Retina (tissue), 1 donor: ENCODE measurements around the gene ZNF503.

ENCODE experiments used
- DNase-seq: peaks from one replicate; pipeline ENCODE4 v3.0.0-alpha.2; 2016

ZNF503 gene

DNA sequence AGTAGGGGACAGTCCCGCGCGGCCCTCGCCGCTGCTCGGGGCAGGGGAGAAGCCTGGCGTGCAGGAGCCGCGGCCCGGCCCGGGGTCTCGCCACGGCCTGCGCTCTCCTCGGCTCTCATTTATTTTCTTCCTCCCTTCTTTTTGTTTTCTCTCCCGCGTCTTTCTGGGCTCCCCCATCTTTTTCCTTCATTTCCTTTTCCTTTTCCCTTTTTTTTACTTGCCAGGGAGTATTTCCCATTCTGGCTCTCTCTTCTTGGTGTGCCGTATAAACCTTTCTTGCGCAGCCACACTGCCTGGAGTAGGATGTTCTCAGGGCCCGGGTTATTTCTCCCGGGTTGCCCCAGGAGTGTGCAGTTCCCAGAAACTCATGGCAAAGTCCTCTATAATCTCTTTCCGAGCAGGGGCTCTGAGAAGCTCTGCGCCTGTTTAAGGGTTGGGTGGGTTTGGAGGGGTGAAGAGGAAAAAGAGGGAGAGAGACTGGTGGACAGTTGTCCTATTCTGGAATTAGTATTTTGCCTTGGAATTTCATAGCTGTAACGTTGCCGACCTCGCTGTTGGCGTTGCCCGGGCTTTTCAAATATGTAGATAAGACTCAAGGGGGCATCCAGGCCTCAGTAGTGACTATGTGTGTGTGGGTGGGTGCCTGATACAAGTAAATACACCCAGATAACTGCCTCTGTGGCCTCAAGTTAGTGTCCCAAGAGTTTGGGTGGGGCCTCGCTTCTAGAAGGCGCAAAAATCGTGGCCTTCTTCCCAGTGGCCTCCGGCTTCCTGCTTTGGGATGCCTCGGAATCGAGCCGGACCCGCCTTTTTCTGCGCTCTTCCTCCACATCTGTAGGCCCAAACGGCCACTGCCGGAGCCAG lies 4.3 kb upstream of the ZNF503 start:
- DNase-seq: peak; percentile 72

DNA sequence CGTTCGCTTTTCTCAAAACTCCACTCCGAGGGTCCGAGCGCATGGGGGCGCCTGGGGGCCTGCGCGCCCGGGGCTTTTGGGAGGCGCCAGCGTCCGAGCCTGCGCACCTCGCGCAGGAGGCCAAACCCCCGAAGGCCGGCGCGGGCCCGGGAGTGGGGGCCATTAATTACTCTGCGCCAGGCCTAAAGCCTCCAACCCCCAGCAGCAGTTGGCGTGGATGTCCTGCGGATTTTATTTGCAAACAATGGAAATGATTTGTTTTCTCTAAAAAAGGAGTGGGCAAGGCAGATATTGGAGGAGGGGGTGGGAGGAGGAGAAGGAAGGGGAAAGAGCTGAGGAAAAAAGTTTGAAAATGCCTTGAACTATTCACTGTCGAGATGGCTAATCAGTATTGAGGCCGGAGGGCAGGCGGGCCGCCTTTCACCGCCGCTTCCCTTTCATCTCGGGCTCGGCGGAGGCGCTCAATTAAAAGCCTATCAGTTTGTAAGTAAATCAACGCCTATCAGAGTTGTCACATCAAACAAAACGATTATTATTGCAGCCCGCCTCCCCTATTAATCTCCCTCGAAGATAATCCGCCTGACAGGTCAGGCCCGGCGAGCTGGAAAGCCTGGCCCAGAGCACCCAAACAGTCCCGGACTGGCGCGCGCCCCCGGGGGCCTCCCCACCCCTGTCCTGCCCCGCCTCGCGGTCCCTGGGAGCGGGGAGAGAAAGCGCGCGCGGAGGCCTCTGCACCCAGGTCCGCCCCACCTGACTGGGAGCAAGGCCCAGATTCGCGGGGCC lies 3.4 kb upstream of the ZNF503 start:
- peak; percentile 74 for DNase-seq

DNA sequence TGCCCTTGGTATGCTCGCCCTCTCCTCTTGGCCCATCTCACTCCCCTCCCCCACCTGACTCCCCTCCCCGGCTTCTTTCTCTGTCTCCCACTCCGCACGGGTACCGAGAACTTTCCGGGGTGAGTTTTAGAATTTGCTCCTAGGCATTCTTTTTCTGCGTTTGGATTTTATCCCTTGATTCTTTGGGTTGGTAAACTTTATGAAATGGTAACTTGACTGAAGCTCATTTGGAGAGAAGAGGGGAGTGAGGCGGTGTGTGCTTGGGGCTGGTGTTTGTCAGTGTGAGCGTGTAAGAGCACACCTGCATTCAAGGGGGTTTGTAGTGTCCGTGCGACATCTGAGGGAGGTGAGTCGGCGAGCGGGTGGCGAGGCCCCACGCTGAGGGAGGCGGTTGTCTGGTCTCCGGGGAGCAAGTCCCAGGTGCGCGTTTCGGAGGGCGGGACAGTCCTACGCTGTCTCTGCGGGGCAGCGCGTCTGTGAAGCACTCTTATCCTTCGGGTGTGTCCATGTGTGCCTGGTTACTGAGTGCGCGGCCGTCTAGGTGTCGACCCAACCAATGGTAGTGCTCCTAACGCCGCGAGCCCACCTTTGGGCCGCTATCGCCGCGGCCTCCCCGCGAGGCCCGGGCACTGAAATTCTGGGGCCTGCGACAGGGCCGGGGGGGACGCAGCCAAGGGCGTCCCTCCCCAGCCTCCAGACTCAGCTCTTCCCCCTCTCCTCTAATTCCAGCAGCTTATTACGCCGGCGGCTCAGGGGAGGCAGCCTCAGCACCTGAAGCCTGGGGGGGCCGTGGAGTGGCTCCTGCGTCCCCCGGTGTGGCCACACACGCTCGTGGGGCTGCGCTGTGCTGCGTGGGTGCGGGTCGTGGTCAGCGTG lies 2.6 kb upstream of the ZNF503 start:
- DNase-seq: peak; percentile 63

DNA sequence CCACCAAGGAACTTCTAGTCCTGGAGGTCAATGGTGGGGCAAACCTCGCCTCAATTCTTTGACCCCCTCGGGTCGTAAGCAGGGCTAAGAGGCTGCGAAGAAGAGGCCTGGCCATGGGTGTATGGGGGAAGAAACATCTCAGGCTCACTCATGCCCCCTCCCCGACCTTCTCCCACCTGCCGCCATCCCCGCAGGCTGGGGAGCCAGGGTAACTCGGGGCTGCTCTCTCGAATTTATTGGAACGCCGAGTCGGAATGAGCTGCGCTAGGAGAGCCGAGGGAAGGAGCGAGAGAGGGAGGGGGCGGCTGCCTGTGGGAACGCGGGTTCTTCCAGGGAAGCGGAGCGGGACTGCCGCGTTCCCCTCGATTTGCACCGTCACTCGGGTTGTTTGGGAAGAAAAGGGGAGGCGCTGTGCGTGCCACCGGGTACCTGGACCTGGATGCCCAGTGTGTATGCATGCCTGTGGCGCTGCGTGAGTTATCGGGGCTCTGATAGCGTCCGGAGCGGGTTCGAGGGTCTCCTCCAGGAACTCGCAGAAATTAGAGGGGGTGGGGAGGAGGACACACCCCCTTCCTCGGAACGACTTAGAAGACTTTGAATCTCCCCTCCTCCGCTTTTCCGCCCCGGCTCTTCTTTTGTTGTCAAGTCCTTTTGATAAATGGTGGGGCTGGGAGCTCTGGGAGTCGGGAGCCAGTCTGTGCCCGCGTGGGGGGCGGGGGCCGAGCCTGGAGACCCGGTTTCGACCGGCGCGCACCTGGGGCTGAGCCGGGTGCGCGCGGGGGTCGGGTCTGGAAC lies 1.8 kb upstream of the ZNF503 start:
- DNase-seq: peak; percentile 80

DNA sequence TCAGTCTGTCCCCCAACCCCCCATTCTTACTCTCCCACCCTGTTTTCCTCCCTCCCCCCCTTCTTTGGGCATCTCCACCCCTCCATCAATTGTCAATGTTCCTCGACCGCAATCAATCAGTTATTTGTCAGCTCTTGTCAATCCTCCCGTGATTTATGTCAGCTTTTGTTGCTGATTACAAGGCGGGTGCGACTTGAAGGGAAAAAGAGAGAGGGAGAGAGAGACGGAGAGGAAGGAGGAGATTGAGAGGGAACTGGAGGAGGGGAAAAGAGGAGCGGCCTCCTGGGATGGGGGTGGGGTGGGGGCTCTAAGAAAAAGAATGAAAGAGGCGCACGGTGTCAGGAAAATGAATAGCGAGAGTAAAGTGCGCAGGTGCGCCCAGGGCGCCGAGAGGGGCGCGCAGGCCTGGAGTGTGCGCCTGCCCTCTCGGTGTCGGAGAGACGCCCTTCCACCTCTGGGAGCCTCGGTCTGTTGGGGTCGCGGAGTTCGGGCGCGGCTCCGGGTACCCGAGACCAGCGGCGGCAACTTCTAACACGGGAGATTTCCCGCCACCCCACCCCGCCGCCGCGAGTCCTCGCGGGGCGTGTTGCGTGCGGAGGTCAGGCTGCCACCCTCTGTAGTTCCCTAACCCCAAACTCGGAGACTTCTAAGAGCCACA lies 1.1 kb upstream of the ZNF503 start:
- peak; percentile 75 for DNase-seq

DNA sequence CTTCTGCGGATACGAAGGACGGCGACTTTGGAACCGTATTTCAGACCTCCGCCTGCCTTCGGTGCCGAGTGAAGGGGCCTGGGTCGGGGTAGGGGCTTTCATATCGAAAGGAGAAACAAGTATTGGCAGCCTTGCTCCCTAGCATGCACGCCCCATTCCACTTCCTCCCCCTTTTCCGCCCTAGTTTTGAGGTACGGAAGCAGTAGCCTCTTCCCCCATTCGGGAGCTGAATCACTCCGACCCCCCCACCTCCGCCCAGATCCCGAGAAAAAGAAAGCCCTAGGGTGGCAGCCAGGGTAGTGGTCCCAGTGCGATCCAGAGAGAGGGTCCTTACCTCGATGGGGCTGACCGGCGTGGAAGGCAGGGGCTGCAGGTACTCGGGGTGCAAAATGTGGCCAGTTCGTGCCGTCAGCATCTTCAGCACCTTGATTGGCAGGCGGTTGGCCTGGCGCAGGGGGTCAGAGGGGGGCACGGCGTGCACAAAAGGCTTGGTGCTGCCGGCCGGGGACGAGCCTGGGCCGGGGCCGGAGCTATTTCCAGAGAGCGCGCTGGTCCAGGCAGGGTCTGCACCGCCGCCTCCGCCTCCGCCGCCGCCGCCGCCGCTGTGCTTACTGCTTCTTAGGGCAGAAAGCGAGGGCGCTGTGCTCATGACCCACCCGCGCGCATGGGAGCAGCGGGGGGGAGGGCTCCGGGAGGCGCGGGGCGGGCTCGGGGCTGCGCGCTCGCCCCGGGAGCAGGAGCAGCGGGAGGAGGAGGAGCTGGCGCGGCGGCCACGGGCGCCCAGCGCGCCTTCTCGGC lies 594 bp downstream of the ZNF503 start:
- peak; percentile 73 for DNase-seq

DNA sequence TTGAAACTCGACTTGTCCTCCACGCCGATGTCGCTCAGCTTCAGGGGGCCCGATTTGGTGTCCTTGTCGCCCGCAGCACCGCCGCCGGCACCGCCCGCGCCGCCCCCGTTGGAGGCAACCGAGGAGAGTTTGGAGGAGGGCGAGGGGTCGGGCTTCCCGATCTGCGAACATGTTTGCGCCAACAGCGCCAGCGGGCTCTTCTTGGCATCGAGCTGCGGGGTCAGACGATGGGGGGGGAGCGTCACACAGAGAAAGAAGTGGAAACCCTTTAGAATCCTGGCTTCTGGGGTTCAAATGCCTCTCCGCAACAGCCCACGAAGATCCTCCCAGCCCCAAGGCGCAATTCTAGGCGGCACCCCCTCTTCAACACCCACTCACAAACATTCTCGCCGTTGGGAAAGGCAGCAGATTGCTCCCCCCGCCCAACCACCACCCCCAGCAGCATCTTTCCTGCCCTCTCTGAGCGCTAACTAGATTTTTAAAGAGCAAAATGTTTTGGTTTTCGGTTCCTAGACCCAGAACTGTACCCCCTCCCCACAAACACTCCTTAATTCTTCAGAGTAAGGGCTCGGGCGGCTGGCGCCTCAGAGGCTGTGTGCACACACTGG lies 1.3 kb downstream of the ZNF503 start:
- DNase-seq: peak; percentile 75

DNA sequence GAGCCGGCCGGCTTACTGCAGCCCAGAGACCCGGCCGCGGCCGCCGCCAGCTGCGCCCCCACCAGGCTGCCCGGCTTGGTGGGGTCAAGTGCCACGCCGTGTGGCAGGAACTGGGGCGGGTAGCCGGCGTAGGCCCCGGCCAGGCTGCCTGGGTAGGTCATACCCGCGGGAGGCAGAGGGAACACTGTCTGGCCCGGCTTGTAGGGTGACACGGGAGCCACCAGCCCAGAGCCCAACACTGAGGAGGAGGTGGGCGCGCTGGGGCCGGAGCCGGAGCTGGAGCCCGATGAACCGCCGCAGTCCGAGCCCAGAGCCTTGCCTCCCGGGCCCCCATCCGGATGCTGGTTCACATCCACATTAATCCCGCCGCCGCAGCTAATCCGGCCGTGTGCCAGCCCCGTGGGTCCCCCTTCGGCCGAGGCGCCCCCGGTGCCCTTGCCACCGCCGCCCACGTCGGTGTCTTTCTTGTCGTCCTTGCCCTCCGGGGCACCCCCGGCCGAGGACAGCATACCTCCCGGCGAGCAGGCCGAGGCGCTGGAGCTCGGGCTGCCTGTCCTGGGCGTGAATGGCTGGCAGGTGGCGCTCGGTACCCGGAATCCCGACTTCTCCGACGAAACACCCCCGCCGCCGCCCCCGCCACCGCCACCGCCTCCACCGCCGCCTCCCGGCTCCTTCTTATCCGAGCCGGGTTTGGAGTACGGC lies 2.0 kb downstream of the ZNF503 start:
- peak; percentile 85 for DNase-seq

DNA sequence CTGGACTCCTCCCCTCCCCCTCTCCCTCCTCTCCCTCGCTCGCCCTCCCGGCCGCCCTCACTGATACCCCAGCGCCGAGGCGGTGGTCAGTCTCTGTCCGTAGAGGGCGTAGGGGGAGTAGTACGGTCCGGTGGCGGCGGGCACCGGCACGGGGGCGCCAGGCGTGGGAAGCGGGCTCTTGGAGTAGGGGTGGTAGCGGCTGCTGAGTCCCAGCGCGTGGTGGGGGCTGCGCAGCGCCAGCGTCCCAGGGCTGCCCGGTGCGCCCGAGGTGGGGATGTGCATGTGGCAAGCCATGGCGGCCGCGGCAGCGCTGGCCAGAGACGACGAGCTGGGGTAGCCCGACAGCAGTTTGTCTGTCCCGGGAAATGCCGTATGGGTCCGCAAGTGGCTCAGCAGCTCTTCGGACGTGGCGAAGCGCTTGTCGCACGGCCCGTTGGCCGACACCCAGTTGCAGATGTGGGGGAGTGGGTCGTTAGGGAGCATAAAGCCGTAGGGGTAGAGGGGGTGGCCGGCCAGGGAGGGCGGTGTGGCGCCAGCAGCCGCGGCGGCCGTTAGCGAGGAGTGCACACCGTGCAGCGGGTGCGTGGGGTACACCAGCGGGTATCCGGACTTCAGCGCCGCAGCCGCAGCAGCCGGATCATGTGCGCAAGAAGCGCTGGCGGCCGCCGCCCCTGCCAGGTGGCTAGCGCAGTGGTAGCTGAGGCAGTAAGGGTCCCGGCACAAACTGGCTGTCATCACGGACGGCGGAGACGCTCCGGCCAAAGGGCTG lies 2.7 kb downstream of the ZNF503 start:
- peak; percentile 80 for DNase-seq

DNA sequence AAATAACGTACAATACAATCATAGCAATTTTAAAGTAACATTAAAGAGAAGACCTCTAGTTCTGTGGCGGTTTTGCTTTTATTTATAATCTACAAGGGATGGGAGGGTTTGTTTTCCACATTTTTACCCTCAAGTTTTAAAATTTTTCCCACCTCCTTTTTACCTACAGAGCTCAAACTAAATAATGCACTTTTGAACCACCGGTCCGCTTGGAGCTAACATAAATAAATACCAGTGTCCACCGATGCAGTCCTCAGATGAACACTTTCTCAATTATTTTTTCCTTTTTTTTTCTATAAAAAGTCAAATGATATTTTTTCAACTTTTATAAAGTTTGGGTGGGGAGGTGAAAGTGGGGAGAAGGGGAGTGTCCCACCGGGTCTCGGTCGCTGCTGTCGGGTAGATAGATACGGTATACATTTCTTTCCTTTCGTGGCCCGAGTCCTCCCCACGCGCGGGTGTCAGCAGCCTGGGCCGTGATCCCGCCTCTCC lies 3.3 kb downstream of the ZNF503 start:
- no peak for DNase-seq

DNA sequence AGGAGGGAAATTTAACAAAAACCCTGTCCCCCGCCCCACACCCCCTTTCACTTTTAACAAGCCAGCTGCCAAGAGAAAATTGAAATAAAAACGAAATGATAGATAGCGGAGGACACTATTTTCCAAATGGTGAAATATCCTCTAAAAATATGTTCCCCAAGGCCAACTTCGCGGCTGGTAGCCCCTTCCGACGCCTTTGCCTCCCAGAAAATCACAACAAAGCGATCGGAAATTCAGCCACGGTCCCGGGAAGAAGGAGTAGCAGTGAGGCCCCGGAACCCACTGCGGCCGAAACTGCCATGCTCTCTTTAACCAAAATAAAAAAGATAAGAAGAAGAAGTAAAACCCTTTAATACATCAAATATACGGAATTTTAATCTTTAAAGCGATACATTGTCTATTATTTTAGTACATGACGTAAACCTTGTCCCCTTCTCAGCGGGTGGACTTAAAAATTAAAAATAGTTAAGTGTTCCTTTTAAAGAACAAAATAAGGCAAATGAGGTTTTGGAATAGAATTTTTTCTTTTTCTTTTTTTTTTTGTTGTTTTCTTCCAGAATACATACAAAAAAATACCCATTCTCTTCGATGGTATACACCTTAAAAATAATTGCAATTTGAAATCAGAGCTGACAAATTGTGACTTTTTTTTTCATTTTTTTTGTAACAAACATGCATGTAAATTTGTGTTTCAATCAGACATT lies 3.9 kb downstream of the ZNF503 start:
- DNase-seq: peak; percentile 63

DNA sequence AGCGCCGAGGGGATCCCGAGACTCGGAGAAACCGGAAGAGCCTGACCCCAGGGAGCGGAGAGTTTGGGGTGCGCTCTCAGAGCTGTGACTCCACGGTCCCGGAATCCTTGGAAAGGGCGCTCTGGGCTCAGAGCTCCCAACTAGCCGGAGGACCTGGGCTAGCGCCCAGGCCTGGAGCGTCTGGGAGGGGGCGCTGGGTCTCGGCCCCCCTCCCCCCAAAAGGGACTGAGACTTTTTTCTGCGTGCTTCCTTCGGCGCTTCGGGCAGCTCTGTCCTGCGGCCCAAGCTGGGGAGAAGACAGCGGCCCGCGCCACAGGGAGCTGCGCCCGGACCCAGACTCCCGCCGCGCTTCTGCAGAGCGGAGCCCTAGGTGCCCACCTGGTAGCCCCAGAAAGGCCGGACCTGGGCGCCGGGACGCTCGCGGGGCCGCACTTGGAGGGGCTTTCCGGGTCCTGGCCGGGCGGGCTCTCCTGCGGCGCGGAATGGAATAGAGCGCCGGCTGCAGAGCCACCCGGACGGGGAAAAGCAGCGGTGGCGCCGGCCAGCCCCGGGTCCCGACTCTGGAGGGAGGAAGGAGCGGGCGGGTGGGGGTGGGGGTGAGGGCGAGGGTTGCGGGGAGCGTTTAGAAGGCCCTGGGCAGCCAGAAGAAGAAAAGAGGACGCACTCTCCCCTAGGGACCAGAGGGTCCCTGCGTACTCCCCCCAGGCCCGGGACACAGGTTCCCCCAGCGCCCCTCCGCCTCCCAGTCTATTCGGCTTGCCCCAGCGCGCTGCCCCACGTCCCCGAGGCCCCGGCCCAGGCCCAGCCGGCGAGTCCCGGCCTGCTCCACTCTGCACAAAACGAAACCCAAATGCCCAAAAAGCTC lies 4.7 kb downstream of the ZNF503 start:
- DNase-seq: peak; percentile 73

DNA sequence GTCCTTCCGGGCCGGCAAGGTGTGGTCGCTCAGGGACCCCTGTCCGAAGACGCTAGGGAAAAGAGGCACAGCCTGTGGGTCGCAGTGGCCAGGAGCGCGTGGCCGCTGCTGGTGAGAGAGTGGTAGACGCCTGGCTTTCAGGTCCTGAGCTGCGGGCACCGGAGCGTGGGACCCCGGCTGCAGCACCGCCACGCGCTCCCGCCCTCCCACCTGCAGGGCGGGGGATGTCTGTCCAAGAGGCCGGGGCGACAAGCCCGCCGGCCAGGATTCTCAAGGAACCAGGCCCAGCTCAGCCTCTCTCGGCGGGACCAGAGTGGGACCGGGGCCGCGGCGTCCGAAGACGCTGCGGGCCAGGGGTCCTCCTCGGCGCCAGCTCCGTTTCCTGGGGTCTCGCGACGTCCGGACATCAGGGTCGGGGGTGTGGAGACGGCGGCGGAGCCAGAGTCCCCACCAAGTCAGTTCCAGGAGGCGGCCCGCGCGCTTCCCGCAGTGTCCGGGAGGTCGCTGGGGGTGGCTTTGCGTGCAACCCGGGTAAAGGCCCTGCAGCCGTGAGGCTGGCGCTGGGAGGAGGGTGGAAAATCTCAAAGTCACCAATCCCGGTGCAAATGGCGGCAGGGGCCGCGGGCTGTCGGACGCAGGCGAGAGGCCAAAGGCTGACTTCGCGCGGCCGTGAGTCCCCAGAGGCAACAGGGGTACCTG lies 5.5 kb downstream of the ZNF503 start:
- peak; percentile 74 for DNase-seq

DNA sequence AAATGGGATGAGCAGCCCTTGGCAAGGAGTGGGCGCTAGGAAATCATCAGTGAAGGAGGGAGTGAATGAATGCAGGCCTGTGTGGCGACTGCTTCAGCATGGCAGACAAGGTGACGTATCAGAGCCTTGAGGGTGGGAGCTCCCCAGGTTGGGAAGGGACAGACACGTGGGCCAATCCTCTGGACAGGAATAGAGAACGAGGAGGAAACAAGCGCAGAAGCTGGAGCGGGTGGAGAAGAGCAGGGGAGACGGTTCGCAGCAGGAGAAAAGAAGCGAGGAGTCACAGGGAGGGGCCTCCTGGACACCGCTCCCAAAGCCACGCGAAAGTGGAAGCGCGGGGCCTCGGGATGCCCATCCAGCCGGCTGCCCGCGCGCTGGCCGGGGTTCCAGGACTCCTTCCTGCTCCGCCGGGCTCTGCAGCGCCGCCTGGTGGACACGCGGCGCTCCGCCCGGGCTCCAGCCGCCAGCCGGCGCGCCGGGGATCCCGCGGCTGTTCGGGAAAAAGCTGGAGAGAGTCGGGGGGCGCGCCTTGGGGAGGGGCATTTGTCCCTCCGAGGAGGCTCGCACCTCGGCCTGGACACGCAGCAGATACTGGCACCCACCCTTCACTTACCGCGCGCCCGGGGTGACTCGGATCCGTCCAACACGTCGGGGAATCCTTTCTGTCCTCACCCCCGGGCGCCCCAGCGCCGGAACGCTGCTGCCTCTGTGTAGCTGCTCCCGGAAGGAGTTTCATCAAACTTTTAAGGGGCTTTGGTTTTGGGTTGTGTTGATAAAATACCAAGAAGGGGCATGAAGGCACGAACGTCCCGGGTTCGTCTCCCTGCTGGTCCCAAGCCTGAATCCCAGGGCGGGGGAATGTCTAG lies 6.3 kb downstream of the ZNF503 start:
- peak; percentile 91 for DNase-seq

DNA sequence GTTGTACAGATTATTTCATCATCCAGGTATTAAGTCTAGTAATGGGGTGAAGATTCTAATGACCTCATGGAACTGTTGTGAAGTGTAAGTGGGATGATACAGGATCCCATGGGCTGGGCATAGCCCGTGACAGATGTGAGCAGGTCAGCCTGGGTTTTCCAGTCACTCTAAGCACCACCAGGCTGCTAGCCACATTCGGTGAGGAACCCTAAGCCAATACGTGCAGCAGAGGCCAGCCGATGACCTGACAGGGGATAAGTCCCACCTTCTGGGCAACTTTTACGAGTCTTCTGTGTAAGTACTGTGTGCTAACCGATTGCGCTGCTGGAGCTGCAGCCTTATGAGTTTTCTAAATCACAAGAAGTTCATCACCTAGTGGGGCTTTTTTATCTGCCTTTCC lies 7.3 kb downstream of the ZNF503 start:
- DNase-seq: no peak
